ENCODE measurements around the gene STK10.

DNA sequence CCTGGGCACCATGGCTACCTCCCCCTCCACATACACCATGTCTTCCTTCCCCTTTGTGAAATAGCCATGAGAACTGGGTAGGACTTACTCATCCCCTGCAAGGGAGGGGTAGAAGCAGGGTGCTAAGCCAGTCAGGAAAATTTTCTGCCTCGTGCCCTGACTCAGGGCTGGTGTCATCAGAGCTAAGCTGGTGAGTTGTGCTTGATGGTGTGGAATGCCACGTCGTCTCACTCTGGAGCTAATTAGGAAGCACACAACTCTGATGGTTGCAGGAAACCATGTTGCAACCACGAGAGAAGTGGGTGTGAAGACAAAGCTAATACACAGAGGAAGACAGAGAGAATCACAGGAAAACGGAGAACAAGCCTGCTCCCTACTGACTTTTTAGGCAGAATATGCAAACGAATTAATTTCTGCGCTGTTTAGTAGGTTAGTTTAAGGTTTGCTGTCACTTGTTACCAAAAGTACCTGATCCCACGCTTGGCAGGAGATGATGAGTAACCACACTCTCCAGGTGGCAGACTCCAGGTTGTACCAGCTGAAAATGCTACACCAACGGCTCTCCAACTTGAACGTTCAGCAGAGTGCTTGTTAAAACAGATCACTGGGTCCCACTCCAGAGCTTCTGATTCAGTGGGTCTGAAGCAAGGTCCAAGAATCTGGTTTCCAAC, 54.5 kb downstream of the STK10 start:
- TF ChIP-seq RAD21 (CRISPR knock-in tag; conservative IDR thresholded peaks at IDR 0.05 in 1 of 2, IDR thresholded peaks at IDR 0.05 in 1 of 2) (no peak), GTF2A2 (tag; IDR thresholded peaks at IDR 0.05) (no peak), RBM22 (IDR thresholded peaks at IDR 0.05; ENCODE audit: low read depth, low read length, poor library complexity, severe bottlenecking) (no peak), EZH2 (IDR thresholded peaks at IDR 0.05; ENCODE audit: borderline replicate concordance, low read depth, low read length) (no peak), MXI1 (IDR thresholded peaks at IDR 0.05; ENCODE audit: low read depth, low read length) (no peak), POLR3G (IDR thresholded peaks at IDR 0.05; ENCODE audit: extremely low read depth, insufficient read length, insufficient replicate concordance) (no peak)
